Mucosa of descending colon (tissue), 3 donors: Measurements from ENCODE around the gene COL9A3. TPM values are rescaled to one million over a fixed set of nuclear protein-coding genes. Genes with fewer than 3 reads are reported as not detected.

Source experiments
- ATAC-seq: fragments of 200-7000 bp; cut with Tn5 transposase; one replicate; pipeline ENCODE4 v1.9.1; 2020; ENCODE audit warnings: mild to moderate bottlenecking, moderate library complexity
- DNase-seq, 3 donors: peaks; one replicate each; pipeline ENCODE4 v3.0.0-alpha.2; 2020
- H3K36me3 ChIP-seq: fragments of 200-600 bp; one replicate; pipeline ENCODE4 v1.8.0; 2021; ENCODE audit warnings: low read depth, mild to moderate bottlenecking
- H3K4me1 ChIP-seq: fragments of 200-600 bp; one replicate; pipeline ENCODE4 v1.8.0; 2021; ENCODE audit warnings: low read depth, mild to moderate bottlenecking
- H3K4me3 ChIP-seq: fragments of 200-600 bp; one replicate; pipeline ENCODE4 v1.8.0; 2021; ENCODE audit warnings: mild to moderate bottlenecking
- H3K9me3 ChIP-seq: fragments of 200-600 bp; one replicate; pipeline ENCODE4 v1.8.0; 2021; ENCODE audit warnings: mild to moderate bottlenecking
- intact Hi-C, 2 donors: fragments of 100-400 bp; cut with DNase I in 1 of 2; cut with micrococcal nuclease in 1 of 2; formaldehyde crosslinking; loops; one replicate each; pipeline versions ENCODE4 v1.11.0 to v1.11.1; 2022; cut with DNase I, micrococcal nuclease
- total RNA-seq, 3 donors: library from RNA; stranded (reverse); fragmentation: NEBNext Ultra II Directional in 2 of 3; extraction: Animal tissue kit (Norgen Biotek cat#: 25700) in 2 of 3; gene quantifications; one replicate each; pipeline versions ENCODE4 v1.2.1 to v1.2.4, GENCODE V29; 2021 to 2023
- TF ChIP-seq, protein P1 (sequence below): fragments of 200-600 bp; IDR thresholded peaks from one replicate; pipeline ENCODE4 v1.8.0; 2022; ENCODE audit warnings: antibody characterized with exemption, mild to moderate bottlenecking
- donor health status: DM: no; HTN: no; CAD: no; lungs with moderate emphysema.
- donor health status: DM: no; HTN: no; CAD: no.
- donor health status: DM: no; HTN: yes; CAD: no.

The COL9A3 gene
- total RNA-seq, 3 donors from 2014 or later: 0.70 to 12.4 (median 2.3) TPM

DNA sequence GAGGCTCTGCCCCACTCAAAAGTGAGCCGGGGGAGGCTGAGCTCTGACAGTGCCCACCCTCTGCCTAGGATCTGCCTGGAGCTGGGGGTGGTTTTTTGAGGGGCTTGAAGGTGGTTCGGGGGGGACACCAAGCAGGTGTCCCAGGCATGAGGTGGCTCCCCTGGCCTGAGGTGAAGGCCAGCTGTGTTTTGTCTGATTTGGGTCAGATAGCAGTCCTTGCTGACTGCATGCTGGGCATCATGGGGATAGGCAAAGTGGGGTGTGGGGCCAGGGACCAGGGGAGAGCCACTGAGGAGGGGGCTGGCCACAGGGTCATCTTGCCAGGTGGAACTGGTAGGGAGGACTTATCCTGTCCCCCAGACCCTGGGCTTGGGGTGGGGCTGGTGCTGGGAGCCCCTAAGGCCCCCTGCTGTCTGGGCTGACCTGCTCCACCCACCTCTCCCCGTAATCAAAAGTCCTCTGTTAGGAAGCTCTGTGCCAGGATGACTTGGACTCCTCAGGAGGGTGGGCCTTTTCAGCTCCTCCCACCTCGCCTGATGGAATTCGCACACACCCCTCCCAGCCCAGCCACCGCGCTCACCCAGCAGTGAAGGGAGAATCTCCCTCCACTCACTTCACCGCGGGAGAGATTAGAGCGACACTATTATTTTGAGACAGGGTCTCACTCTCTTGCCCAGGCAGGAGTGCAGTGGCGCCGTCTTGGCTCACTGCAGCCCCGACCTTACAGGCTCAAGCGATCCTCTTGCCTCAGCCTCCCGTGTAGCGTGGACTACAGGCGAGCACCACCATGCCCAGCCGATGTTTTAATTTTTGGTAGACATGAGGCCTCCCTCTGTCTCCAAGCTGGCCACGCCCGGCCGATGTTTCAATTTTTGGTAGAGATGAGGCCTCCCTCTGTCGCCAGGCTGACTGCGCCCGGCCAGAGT, 1.5 kb upstream of the COL9A3 start:
- TF ChIP-seq, protein P1, sequence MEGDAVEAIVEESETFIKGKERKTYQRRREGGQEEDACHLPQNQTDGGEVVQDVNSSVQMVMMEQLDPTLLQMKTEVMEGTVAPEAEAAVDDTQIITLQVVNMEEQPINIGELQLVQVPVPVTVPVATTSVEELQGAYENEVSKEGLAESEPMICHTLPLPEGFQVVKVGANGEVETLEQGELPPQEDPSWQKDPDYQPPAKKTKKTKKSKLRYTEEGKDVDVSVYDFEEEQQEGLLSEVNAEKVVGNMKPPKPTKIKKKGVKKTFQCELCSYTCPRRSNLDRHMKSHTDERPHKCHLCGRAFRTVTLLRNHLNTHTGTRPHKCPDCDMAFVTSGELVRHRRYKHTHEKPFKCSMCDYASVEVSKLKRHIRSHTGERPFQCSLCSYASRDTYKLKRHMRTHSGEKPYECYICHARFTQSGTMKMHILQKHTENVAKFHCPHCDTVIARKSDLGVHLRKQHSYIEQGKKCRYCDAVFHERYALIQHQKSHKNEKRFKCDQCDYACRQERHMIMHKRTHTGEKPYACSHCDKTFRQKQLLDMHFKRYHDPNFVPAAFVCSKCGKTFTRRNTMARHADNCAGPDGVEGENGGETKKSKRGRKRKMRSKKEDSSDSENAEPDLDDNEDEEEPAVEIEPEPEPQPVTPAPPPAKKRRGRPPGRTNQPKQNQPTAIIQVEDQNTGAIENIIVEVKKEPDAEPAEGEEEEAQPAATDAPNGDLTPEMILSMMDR: no peak
- ATAC-seq: no peak

DNA sequence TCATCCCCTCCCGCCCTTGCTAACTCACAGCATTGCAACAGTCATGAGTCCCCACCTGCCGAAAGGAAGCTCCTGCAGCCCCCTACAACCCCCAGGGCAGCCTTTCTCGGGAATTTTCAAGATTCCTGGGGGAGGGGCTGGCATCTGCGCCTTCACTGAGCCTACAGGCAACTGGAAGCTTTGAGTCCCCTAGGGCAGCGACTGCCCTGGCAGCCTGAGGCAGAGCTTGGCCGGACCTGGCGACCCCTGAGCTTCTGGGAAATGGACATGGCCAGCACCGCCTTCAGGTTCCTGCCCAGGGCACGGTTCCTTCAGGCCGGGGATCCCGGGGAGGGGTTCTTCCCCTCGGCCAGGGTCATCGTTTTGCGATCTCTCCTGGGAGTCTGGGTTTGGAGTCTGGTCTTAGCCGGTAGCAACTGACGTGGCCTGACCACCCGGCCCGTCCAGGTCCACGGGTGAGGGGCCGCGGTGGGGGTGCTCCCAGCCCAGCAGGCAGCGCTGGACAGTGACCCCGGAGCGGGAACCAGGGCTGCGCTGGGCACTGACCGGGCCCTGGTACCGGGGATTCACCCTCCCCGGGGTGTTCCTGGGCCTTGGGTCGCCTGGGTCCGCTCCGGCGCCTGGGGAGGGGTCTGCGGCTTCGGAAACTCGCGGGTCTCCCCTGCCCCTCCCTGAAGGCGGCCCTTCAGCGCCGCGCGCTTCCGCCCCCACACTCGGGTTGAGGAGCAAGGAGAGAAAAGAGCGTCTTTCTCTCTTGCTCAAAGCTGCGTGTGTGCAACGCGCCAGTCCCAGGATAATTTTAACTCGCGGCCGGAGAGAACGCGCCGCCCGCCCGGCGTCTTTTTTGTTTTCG, 593 bp upstream of the COL9A3 start:
- Histone ChIP-seq H3K4me1 (peaks cover 27% of the 10 kb centered on the region), H3K9me3 (no peaks in the 10 kb centered on the region), H3K36me3 (peaks cover 4% of the 10 kb centered on the region), H3K4me3 (no peak overlapping the region)
- intact Hi-C loops: no loop called here
- TF ChIP-seq, protein P1: no peak
- DNase-seq (no peak), ATAC-seq (no peak)

More for the DNA sequence above, 1.5 kb upstream of the COL9A3 start:
- intact Hi-C loops: no loop called here
- Histone ChIP-seq H3K4me3 (no peak overlapping the region), H3K4me1 (peaks cover 27% of the 10 kb centered on the region), H3K9me3 (no peaks in the 10 kb centered on the region), H3K36me3 (peaks cover 4% of the 10 kb centered on the region)
- no peak for DNase-seq

DNA sequence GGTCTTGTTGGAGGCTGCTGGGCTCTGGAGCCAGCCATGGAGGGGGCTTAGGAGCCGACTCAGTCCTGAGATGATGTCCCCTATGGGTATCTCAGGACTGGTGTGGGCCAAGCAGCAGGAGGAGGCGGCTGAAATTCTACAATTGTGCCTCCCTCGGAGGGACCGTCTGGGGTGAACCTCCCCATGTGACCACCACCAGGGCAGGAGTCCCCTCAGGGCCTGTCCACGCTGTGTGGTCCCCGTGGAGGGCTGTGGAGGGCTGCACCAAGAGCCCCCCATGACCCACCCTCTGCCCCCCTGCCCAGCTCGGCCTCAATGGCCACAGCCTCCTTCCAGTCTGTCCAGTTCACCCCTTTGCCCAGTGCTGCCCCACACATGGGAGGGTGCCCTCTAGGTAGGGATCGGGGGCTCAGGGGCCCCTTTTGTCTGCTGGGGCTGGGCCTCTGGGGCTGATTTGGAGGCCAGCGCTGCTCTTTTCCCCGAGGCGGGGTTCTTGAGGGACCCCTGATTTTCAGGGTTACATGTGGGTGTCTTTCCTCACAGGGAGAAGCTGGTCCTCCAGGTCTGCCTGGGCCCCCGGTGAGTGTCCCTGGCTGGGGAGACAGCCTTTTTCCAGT, 1.2 kb downstream of the COL9A3 start:
- TF ChIP-seq, protein P1: no peak
- H3K9me3 ChIP-seq: no peaks in the 10 kb centered on the region
- peaks cover 27% of the 10 kb centered on the region for H3K4me1 ChIP-seq
- no peak overlapping the region for H3K4me3 ChIP-seq
- DNase-seq (no peak), ATAC-seq (no peak)
- intact Hi-C loops: no loop called here
- no peaks in the 10 kb centered on the region for H3K36me3 ChIP-seq

DNA sequence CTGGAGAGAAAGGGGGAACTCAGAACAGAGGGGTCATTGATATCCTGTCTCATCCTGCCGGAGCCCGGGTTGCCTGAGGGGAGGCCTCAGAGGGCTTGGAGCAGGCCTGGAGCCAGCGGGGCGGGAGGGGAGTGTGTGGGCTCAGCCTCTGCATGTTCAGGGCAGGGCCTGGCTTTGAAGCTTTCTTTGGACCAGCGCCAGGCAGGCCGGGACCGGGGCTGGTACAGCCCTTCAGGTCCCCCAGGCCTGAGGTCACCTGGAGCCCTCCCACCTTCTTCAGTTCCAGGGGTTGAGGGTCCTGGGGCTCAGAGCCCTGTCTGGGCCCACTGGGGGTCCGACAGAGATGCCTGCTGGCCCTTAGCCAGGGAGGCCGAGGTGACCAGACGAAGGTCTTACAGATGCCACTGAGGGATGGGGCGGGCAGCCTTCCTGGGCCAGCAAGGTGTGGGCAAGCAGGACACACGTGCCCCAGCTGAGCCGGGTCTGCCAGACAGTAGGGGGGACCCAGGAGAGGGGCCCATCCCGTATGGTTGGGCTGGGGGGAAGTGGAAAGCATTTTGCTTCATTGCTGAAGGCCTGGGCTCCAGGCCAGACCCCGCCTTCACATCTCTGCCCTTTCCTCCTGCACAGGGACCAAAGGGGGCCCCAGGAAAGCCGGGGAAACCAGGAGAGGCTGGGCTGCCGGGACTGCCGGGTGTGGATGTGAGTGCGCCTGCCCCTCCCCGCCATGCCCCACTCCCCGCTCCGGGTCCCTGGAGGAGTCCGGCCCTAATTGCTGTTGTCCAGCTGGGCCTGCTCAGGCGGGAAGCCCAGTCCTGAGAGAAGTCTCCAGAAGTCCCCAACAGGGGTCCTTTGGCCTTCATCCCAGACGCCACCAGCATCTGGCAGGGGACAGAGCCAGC, 2.0 kb downstream of the COL9A3 start:
- intact Hi-C loops: no loop called here

More for the DNA sequence above, 2.0 kb downstream of the COL9A3 start:
- Histone ChIP-seq H3K4me1 (peaks cover 27% of the 10 kb centered on the region), H3K36me3 (no peaks in the 10 kb centered on the region), H3K4me3 (no peak overlapping the region), H3K9me3 (no peaks in the 10 kb centered on the region)
- DNase-seq (peak in 1 of 3 donors; percentile 54), ATAC-seq (peak; percentile 31)
- TF ChIP-seq, protein P1: no peak
